Measurements from ENCODE around the gene PLD5.

PLD5 gene

DNA sequence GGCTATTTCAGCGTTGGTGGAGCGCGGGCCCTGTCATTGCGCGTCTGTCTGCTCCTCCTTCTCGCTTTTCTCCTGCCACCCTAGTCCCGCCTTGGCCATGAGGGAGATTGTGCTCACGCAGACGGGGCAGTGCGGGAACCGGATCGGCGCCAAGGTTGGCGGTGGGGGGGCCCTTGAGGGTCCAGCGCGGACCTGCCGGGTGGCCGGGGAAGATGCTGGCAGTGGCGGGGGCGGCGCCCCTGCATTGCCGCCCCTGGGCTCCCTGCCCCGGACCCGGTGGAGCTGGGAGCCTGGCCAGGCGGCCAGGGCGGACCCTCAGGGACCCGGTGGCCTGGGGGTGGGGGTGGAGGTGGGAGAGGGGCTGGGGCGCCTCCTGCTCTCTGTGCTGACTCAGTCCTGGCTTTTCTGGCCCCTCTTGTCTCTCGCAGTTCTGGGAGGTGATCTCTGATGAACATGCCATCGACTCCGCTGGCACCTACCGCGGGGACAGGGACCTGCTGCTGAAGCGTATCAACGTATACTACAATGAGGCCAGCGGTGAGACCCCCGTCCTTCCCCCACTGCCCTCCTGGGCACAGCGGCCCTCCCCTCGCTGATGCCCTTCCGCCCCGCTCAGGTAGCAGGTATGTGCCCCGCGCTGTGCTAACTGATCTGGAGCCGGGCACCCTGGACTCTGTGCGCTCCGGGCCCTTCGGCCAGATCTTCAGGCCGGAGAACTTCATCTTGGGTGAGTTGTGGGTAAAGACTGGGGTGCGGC lies 467.3 kb downstream of the PLD5 start:
- DNase-seq (ENCODE audit: low spot score), result no peak

DNA sequence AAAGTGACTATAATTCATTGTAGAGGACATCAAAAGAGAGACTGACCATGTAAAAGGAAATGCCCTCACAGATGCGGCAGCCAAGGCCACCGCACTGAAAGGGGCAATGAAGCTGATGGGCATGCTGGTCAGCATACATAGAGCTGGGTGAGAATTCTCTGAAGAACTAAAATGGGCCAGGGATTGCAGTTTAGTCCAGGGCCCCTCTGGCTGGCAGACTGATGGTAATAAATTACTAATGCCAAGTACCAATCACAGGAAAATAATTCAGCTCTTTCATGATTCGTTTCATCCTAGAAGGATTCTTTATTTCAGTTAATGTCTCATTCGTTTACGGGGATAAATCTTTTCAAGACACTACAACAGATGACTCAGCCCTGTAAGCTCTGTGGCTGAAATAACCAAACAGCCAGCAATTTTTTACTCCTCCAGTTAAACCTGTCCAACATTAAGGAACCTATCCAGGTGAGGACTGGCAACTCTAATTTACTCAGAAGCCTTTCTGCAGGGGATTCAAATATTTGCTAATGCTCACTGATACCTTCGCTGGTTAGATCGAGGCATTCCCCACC lies 468.7 kb downstream of the PLD5 start:
- DNase-seq (ENCODE audit: low spot score), result no peak

DNA sequence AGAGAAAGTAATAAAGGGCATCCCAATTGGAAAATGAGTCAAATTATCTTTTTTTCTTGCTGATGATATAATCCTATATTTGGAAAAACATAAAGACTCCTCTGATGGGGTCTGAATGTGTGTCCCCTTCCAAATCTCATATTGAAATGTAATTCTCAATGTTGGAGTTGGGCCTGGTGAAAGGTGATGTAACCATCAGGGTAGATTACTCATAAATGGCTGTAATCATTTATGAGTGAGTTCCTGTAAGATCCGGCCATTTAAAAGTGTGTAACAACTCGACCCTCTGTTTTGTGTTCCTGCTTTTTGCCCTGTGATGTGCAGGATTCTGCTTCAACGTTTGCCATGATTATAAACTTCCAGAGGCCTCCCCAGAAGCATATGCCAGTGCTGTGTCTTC lies 481.3 kb downstream of the PLD5 start:
- DNase-seq (ENCODE audit: low spot score), result peak; percentile 4

DNA sequence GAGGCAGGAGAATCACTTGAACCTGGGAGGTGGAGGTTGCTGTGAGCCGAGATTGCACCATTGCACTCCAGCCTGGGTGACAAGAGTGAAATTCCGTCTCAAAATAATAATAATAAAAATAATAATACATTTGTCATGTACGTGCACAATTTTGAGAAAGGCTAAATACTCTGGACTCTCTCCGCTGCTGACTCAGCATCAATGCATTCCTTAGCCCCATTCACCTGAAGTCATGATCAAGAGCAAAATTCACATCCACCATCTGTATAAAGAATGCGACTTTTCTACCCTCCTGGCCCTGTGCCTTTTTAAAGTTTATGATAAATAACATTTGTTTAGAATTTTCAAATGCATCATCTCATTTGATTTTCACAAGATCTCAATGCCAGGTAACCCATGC lies 490.1 kb downstream of the PLD5 start:
- DNase-seq (ENCODE audit: low spot score), result no peak

DNA sequence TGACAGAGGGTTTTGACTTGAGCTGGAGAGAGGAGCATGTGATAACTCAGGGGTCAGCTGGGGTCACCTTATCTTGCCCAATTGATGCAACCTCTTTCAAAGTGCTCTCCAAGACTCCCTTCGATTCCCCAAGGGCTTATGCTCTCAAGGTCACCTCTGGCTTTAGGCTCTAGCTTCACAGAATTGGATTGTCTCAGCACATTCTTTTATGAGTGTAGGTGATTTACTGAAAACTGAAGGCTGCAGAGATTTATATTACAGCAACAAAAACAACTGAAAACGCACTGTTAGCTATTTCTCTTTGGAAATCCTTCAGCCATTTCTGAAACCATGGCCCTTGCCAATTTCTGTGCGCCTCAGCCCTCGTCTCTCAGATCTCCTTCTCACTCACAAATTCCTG lies 491.1 kb downstream of the PLD5 start:
- DNase-seq (ENCODE audit: low spot score), result no peak
